ENCODE data around the gene PARP1.

DNA sequence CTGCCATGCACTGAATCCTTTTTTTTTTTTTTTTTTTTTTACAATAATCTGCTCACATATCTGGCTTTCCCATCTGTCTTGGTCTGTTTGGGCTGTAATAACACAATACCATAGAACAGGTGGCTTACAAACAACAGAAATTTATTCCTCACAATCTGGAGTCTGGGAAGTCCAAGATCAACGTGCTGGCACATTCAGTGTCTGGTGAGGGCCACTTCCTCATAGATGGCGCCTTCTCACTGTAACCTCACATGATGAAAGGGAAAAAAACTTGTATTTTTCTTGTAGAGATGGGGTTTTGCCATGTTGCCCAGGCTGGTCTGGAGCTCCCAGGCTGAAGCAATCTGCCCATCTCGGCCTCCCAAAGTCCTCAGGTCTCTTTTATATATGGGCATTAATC lies 13.0 kb upstream of the PARP1 start:
- TF ChIP-seq POLR2A (IDR thresholded peaks at IDR 0.05; ENCODE audit: low read depth, low read length) = no peak
- TF ChIP-seq POLR2AphosphoS5 (IDR thresholded peaks at IDR 0.05; ENCODE audit: low read depth, low read length) = no peak

Data from GM12891 (cell line).